Keratinocyte (primary cell): Measurements from ENCODE around the gene FARP2. TPM values are rescaled to one million over a fixed set of nuclear protein-coding genes. Genes with fewer than 3 reads are reported as not detected.

Experiments used
- DNase-seq: peaks from one replicate; pipeline ENCODE4 v3.0.0-alpha.2; 2011; ENCODE audit warnings: low read depth, missing footprints, low spot score
- FAIRE-seq: peaks from 2 replicates; lab custom pipeline; 2011; peaks lifted over from hg19 to GRCh38; lab: Jason Lieb, UNC
- H2AFZ ChIP-seq: 2 replicates; pipeline ENCODE4 v1.6.0; 2012; ENCODE audit warnings: low read length, control low read depth, inconsistent platforms; ENCODE audit not compliant: control insufficient read depth
- H3K27ac ChIP-seq: 2 replicates; pipeline ENCODE4 v1.5.1; 2011; ENCODE audit warnings: low read length; ENCODE audit not compliant: control insufficient read depth, insufficient read depth
- H3K27me3 ChIP-seq: 3 replicates; pipeline ENCODE4 v1.6.0; 2011; ENCODE audit warnings: low read length; ENCODE audit not compliant: control insufficient read depth, insufficient read depth; ENCODE audit errors: extremely low read depth
- H3K36me3 ChIP-seq, 2 experiments: 2 replicates in 1 of 2; 3 replicates in 1 of 2; pipeline ENCODE4 v1.5.1; 2011; ENCODE audit warnings: low read length in 2 of 2, mild to moderate bottlenecking in 1 of 2; ENCODE audit not compliant: control insufficient read depth in 2 of 2, insufficient read depth in 2 of 2; ENCODE audit errors: extremely low read depth in 1 of 2
- H3K4me1 ChIP-seq: 3 replicates; pipeline ENCODE4 v1.5.1; 2011; ENCODE audit warnings: low read length; ENCODE audit not compliant: control insufficient read depth, insufficient read depth; ENCODE audit errors: extremely low read depth
- H3K4me2 ChIP-seq: 3 replicates; pipeline ENCODE4 v1.6.0; 2011; ENCODE audit warnings: low read depth, low read length; ENCODE audit not compliant: control insufficient read depth, insufficient read depth; ENCODE audit errors: extremely low read depth
- H3K4me3 ChIP-seq, 3 experiments: fragments of 200-600 bp in 1 of 3; sonication (generic) in 1 of 3; 2 replicates in 2 of 3; 3 replicates in 1 of 3; pipeline ENCODE4 v1.5.1; 2011 to 2016; ENCODE audit warnings: low read length in 3 of 3, mild to moderate bottlenecking in 3 of 3, control low read depth in 2 of 3, inconsistent platforms in 1 of 3, low read depth in 1 of 3, mixed read lengths in 1 of 3, mixed run types in 1 of 3, moderate library complexity in 1 of 3; ENCODE audit not compliant: control insufficient read depth in 2 of 3, insufficient read depth in 2 of 3; ENCODE audit errors: extremely low read depth in 1 of 3
- H3K79me2 ChIP-seq: 2 replicates; pipeline ENCODE4 v1.6.0; 2012; ENCODE audit warnings: low read length; ENCODE audit not compliant: control insufficient read depth, insufficient read depth
- H3K9ac ChIP-seq: 3 replicates; pipeline ENCODE4 v1.6.0; 2011; ENCODE audit warnings: low read length; ENCODE audit not compliant: control insufficient read depth, insufficient read depth; ENCODE audit errors: extremely low read depth
- H3K9me1 ChIP-seq: 3 replicates; pipeline ENCODE4 v1.6.0; 2011; ENCODE audit warnings: low read length; ENCODE audit not compliant: control insufficient read depth, insufficient read depth; ENCODE audit errors: extremely low read depth
- H3K9me3 ChIP-seq: 2 replicates; pipeline ENCODE4 v1.5.1; 2012; ENCODE audit warnings: low read depth, low read length; ENCODE audit not compliant: control insufficient read depth
- H4K20me1 ChIP-seq: 3 replicates; pipeline ENCODE4 v1.6.0; 2011; ENCODE audit warnings: low read length; ENCODE audit not compliant: control insufficient read depth, insufficient read depth; ENCODE audit errors: extremely low read depth
- CTCF ChIP-seq, 3 experiments: IDR thresholded peaks in 1 of 3; conservative IDR thresholded peaks in 1 of 3; optimal IDR thresholded peaks in 1 of 3; 2 replicates in 2 of 3; 3 replicates in 1 of 3; pipeline versions ENCODE3 to v1.5.1; 2011; ENCODE audit warnings: low read length in 3 of 3, mild to moderate bottlenecking in 3 of 3, moderate library complexity in 2 of 3, control low read depth in 1 of 3, inconsistent platforms in 1 of 3; ENCODE audit not compliant: insufficient read depth in 2 of 3; ENCODE audit errors: extremely low read depth in 1 of 3
- EZH2 ChIP-seq: IDR thresholded peaks from one replicate; pipeline ENCODE4 v1.6.1; 2012; ENCODE audit warnings: inconsistent platforms, mild to moderate bottlenecking, low read length, moderate library complexity
- dilution Hi-C: fragments of 300-500 bp; cut with MboI; formaldehyde crosslinking; loops from one replicate; pipeline ENCODE4 v1.7.0; 2020; ENCODE audit warnings: low sequenced_read_pairs; ENCODE audit not compliant: extremely low pct_ligation_motif_present
- polyA plus RNA-seq, 5 experiments: library from polyadenylated mRNA; depleted of rRNA in 3 of 5; stranded (reverse) in 3 of 5; stranded (forward) in 1 of 5; unstranded in 1 of 5; fragments of >200 nt; gene quantifications; 1 replicate in 1 of 5; 2 replicates in 3 of 5; 3 replicates in 1 of 5; pipeline versions ENCODE4 v1.2.1 to v1.2.3, GENCODE V29; 2011 to 2012; ENCODE audit warnings: missing spikeins in 2 of 5, low read depth in 1 of 5, low replicate concordance in 1 of 5

The FARP2 gene
- polyA plus RNA-seq, 1 donor (not counting 4 experiments of a cell fraction or from before 2014, with no cell fraction given): 39.3 TPM

- FAIRE-seq (no peak), DNase-seq (no peak)
- Histone ChIP-seq H3K79me2 (peaks cover 81% of the 10 kb centered on the region), H3K27me3 (no peaks in the 10 kb centered on the region), H4K20me1 (peaks cover 11% of the 10 kb centered on the region), H3K9me1 (peaks cover 2% of the 10 kb centered on the region), H3K4me3 (no peak overlapping the region), H2AFZ (no peak overlapping the region), H3K9me3 (no peaks in the 10 kb centered on the region), H3K4me2 (no peak overlapping the region), H3K27ac (no peak overlapping the region), H3K36me3 (peaks cover 3 to 11% of the 10 kb centered on the region in 2 experiments), H3K9ac (no peak overlapping the region), H3K4me1 (peaks cover 4% of the 10 kb centered on the region)
- TF ChIP-seq EZH2: no peak
- TF ChIP-seq CTCF (optimal IDR thresholded peaks at IDR 0.05 in 1 of 3, IDR thresholded peaks at IDR 0.05 in 1 of 3, conservative IDR thresholded peaks at IDR 0.05 in 1 of 3; ENCODE audit: extremely low read depth in 1 of 3, insufficient read depth in 2 of 3, low read length in 3 of 3): no peak
- dilution Hi-C loops: no loop called here
Measured at GRCh38 chr2:241323778-241324177, 32.3 kb upstream of the FARP2 start.

- Histone ChIP-seq H3K4me3 (no peak overlapping the region), H3K9me3 (no peaks in the 10 kb centered on the region), H3K27ac (no peak overlapping the region), H3K4me2 (no peak overlapping the region), H4K20me1 (peaks cover 11% of the 10 kb centered on the region), H3K9ac (no peak overlapping the region), H3K36me3 (peaks cover 3 to 13% of the 10 kb centered on the region in 2 experiments), H3K9me1 (peaks cover 2% of the 10 kb centered on the region), H2AFZ (no peak overlapping the region), H3K79me2 (peaks cover 71% of the 10 kb centered on the region), H3K27me3 (no peaks in the 10 kb centered on the region), H3K4me1 (peaks cover 6% of the 10 kb centered on the region)
- DNase-seq (no peak), FAIRE-seq (no peak)
- dilution Hi-C loops: no loop called here
- TF ChIP-seq CTCF (optimal IDR thresholded peaks at IDR 0.05 in 1 of 3, IDR thresholded peaks at IDR 0.05 in 1 of 3, conservative IDR thresholded peaks at IDR 0.05 in 1 of 3; ENCODE audit: extremely low read depth in 1 of 3, insufficient read depth in 2 of 3, low read length in 3 of 3) (no peak), EZH2 (no peak)
Measured at GRCh38 chr2:241324775-241325174, 31.3 kb upstream of the FARP2 start.
